ENCODE results near the gene FGD3.

DNA sequence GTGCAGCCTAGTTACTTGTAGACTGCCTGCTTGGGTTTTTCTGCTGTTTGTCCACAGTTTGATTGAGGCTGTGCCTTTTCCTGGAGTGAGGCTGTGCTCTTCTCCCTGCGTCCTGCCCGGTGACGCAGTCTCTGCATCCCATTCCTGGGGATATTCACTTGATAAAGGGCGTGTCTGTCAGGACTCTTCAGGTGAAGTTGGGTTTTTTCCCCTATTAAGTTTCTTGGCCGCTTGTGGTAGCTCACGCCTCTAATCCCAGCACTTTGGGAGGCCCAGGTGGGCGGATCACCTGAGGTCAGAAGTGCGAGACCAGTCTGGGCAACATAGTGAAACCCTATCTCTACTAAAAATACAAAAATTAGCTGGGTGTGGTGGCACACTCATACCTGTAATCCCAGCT is 61.1 kb downstream of the FGD3 start:
- TF ChIP-seq, protein P1, sequence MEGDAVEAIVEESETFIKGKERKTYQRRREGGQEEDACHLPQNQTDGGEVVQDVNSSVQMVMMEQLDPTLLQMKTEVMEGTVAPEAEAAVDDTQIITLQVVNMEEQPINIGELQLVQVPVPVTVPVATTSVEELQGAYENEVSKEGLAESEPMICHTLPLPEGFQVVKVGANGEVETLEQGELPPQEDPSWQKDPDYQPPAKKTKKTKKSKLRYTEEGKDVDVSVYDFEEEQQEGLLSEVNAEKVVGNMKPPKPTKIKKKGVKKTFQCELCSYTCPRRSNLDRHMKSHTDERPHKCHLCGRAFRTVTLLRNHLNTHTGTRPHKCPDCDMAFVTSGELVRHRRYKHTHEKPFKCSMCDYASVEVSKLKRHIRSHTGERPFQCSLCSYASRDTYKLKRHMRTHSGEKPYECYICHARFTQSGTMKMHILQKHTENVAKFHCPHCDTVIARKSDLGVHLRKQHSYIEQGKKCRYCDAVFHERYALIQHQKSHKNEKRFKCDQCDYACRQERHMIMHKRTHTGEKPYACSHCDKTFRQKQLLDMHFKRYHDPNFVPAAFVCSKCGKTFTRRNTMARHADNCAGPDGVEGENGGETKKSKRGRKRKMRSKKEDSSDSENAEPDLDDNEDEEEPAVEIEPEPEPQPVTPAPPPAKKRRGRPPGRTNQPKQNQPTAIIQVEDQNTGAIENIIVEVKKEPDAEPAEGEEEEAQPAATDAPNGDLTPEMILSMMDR (IDR thresholded peaks at IDR 0.05) = no peak
- no peak for TF ChIP-seq ZFX (IDR thresholded peaks at IDR 0.05; ENCODE audit: borderline replicate concordance)
